ENCODE results near the gene ZFP36L1.

Gene ZFP36L1

GRCh38 chr14:68834816-68835215 lies 41.9 kb upstream of the ZFP36L1 start:
- Histone ChIP-seq H3K9me3 (no peaks in the 10 kb centered on the region), H3K36me3 (no peaks in the 10 kb centered on the region), H3K4me3 (ENCODE audit: low read depth, low read length) (no peak overlapping the region), H3K4me1 (no peaks in the 10 kb centered on the region), H3K27me3 (peaks cover 20% of the 10 kb centered on the region)
- TF ChIP-seq, protein P1, sequence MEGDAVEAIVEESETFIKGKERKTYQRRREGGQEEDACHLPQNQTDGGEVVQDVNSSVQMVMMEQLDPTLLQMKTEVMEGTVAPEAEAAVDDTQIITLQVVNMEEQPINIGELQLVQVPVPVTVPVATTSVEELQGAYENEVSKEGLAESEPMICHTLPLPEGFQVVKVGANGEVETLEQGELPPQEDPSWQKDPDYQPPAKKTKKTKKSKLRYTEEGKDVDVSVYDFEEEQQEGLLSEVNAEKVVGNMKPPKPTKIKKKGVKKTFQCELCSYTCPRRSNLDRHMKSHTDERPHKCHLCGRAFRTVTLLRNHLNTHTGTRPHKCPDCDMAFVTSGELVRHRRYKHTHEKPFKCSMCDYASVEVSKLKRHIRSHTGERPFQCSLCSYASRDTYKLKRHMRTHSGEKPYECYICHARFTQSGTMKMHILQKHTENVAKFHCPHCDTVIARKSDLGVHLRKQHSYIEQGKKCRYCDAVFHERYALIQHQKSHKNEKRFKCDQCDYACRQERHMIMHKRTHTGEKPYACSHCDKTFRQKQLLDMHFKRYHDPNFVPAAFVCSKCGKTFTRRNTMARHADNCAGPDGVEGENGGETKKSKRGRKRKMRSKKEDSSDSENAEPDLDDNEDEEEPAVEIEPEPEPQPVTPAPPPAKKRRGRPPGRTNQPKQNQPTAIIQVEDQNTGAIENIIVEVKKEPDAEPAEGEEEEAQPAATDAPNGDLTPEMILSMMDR (IDR thresholded peaks at IDR 0.05; ENCODE audit: low read depth, low read length) = no peak
- no peak for DNase-seq

- TF ChIP-seq, protein P1 (IDR thresholded peaks at IDR 0.05; ENCODE audit: low read depth, low read length) = no peak
- no peaks in the 10 kb centered on the region for H3K9me3 ChIP-seq
- H3K36me3 ChIP-seq = no peaks in the 10 kb centered on the region
- H3K4me3 ChIP-seq (ENCODE audit: low read depth, low read length) = no peak overlapping the region
- DNase-seq = no peak
- no peaks in the 10 kb centered on the region for H3K4me1 ChIP-seq
- H3K27me3 ChIP-seq = peaks cover 16% of the 10 kb centered on the region
These were observed 35.8 kb upstream of the ZFP36L1 start for GRCh38 chr14:68828698-68829097.

DNA sequence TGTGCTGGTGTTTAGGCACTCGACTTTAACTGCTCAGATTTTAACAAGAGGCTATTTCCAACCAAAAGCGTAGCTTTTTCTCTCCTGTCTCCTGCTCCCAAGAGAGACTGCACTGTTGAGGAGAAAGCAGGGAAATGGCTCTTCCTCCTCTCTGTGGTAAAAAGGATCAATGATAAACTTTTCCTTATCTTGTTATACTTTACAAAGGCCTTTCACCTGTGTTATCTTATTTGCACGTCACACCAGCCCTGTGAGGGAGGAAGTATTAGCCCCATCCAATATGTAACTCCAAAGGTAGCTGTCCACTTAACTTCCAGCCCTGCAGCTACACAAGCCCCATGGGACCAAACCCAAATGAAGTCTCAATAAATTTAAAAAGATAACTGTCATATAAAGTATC lies 32.9 kb upstream of the ZFP36L1 start:
- TF ChIP-seq, protein P1 (IDR thresholded peaks at IDR 0.05; ENCODE audit: low read depth, low read length) = no peak
- Histone ChIP-seq H3K4me3 (ENCODE audit: low read depth, low read length) (no peak overlapping the region), H3K9me3 (no peaks in the 10 kb centered on the region), H3K4me1 (no peaks in the 10 kb centered on the region), H3K36me3 (no peaks in the 10 kb centered on the region), H3K27me3 (0 out of 2 replicates have a peak, but pooled peaks cover 3% of the 10 kb centered on the region)
- DNase-seq = no peak

- peak; percentile 90 for DNase-seq
- Histone ChIP-seq H3K36me3 (no peaks in the 10 kb centered on the region), H3K27me3 (no peaks in the 10 kb centered on the region), H3K4me1 (no peaks in the 10 kb centered on the region), H3K4me3 (ENCODE audit: low read depth, low read length) (peak overlapping the region; percentile 43), H3K9me3 (no peaks in the 10 kb centered on the region)
- TF ChIP-seq, protein P1 (IDR thresholded peaks at IDR 0.05; ENCODE audit: low read depth, low read length) = peak; percentile 98
These were observed 31.9 kb upstream of the ZFP36L1 start for GRCh38 chr14:68824517-68825347.

- H3K27me3 ChIP-seq = no peaks in the 10 kb centered on the region
- TF ChIP-seq, protein P1 (IDR thresholded peaks at IDR 0.05; ENCODE audit: low read depth, low read length) = no peak
- DNase-seq = no peak
- H3K36me3 ChIP-seq = no peaks in the 10 kb centered on the region
- H3K4me3 ChIP-seq (ENCODE audit: low read depth, low read length) = no peak overlapping the region
- no peaks in the 10 kb centered on the region for H3K9me3 ChIP-seq
- H3K4me1 ChIP-seq = no peaks in the 10 kb centered on the region
These were observed 31.3 kb upstream of the ZFP36L1 start for GRCh38 chr14:68824207-68824516.

GRCh38 chr14:68823434-68824206 lies 30.8 kb upstream of the ZFP36L1 start:
- H3K27me3 ChIP-seq = no peaks in the 10 kb centered on the region
- H3K4me3 ChIP-seq (ENCODE audit: low read depth, low read length) = no peak overlapping the region
- DNase-seq = no peak
- no peaks in the 10 kb centered on the region for H3K36me3 ChIP-seq
- no peaks in the 10 kb centered on the region for H3K4me1 ChIP-seq
- no peaks in the 10 kb centered on the region for H3K9me3 ChIP-seq
- TF ChIP-seq, protein P1 (IDR thresholded peaks at IDR 0.05; ENCODE audit: low read depth, low read length) = no peak
